GM18519 (cell line): ENCODE results near the gene SH3PXD2B.
"Not testable (repeated sequence)": the region's sequence is repeated elsewhere in the genome, so short reads cannot be mapped to it uniquely, and the experiment has no call there.

Experiments
- ATAC-seq: cut with Tn5 transposase; IDR thresholded peaks from one replicate; pipeline ENCODE4 v1.9.1; 2021; ENCODE audit warnings: mild to moderate bottlenecking, moderate library complexity; ENCODE audit not compliant: unreplicated experiment, low FRiP score

Gene SH3PXD2B

GRCh38 chr5:172312286-172312685, 142.0 kb downstream of the SH3PXD2B start:
- no peak for ATAC-seq

GRCh38 chr5:172311605-172312004, 142.7 kb downstream of the SH3PXD2B start:
- ATAC-seq = no peak

- no peak for ATAC-seq
Measured at GRCh38 chr5:172311026-172311425, 143.3 kb downstream of the SH3PXD2B start.

GRCh38 chr5:172305380-172305779, 148.9 kb downstream of the SH3PXD2B start:
- ATAC-seq = no peak

GRCh38 chr5:172303572-172304335, 150.6 kb downstream of the SH3PXD2B start:
- ATAC-seq = no peak

- ATAC-seq = no peak
Measured at GRCh38 chr5:172303162-172303561, 151.2 kb downstream of the SH3PXD2B start.

- ATAC-seq = no peak
Measured at GRCh38 chr5:172302047-172302710, 152.1 kb downstream of the SH3PXD2B start.

GRCh38 chr5:172299916-172300439, 154.3 kb downstream of the SH3PXD2B start:
- no peak for ATAC-seq

GRCh38 chr5:172294831-172295230, 159.5 kb downstream of the SH3PXD2B start:
- ATAC-seq = no peak

GRCh38 chr5:172293745-172294342, 160.5 kb downstream of the SH3PXD2B start:
- no peak for ATAC-seq

GRCh38 chr5:172293054-172293744, 161.1 kb downstream of the SH3PXD2B start:
- ATAC-seq = peak; percentile 84

GRCh38 chr5:172291837-172292236, 162.5 kb downstream of the SH3PXD2B start:
- ATAC-seq = not testable (repeated sequence)

- no peak for ATAC-seq
Measured at GRCh38 chr5:172288465-172288864, 165.9 kb downstream of the SH3PXD2B start.

GRCh38 chr5:172287140-172287539, 167.2 kb downstream of the SH3PXD2B start:
- not testable (repeated sequence) for ATAC-seq

GRCh38 chr5:172285226-172286143, 168.8 kb downstream of the SH3PXD2B start:
- ATAC-seq = no peak

- ATAC-seq = no peak
Measured at GRCh38 chr5:172284611-172284980, 169.7 kb downstream of the SH3PXD2B start.

- peak; percentile 69 for ATAC-seq
Measured at GRCh38 chr5:172283862-172284610, 170.3 kb downstream of the SH3PXD2B start.

GRCh38 chr5:172283020-172283861, 171.1 kb downstream of the SH3PXD2B start, which contains the start of gene UBTD2:
TSS of gene UBTD2 (minus strand) at chr5:172283764. CDS start at chr5:172283665, 99 bp downstream.
- peak; percentile 76 for ATAC-seq
